ENCODE results near the gene NPAS3.

NPAS3 gene

GRCh38 chr14:33611405-33612196, 672.9 kb downstream of the NPAS3 start:
- DNase-seq (ENCODE audit: low read depth in 2 of 2, low spot score in 1 of 2): no peak

GRCh38 chr14:33612197-33612505, 673.5 kb downstream of the NPAS3 start:
- no peak for DNase-seq (ENCODE audit: low read depth in 2 of 2, low spot score in 1 of 2)

- DNase-seq (ENCODE audit: low read depth in 2 of 2, low spot score in 1 of 2): no peak
These were observed 678.5 kb downstream of the NPAS3 start for GRCh38 chr14:33617154-33617553.

DNA sequence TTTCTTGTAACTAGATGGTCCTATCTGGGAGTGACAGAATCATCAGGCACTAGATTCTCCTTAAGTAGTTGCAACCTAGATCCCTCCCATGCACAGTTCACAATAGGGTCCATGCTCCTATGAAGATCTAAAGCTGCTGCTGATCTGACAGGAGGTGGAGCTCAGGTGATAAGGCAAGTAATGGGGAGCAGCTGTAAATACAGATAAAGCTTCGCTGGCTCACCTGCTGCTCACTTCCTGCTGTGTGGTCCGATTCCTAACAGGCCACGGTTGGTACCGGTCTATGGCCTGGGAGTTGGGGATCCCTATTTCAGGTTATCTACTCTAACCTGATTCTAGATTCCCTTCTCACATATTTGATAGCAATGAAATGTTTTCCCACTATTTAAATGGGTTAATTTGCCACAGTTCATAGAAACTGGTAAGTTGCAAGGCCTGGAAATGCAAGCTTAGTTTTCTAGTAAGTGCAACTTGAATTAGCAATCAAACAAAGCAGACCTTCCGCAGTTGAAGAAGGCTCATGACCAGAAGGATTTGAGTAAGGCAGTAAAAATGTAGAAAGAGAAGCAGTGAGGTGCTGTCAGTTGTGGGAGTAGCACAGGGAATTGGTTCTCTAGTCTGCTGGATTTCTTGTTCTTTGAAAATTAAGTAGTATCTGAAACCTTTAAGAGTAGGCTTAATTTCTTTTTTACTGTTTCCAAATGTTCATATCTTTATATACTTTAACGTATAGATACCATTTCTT, 679.9 kb downstream of the NPAS3 start:
- no peak for DNase-seq (ENCODE audit: low read depth in 2 of 2, low spot score in 1 of 2)

- no peak for DNase-seq (ENCODE audit: low read depth in 2 of 2, low spot score in 1 of 2)
These were observed 683.8 kb downstream of the NPAS3 start for GRCh38 chr14:33622496-33622895.

DNA sequence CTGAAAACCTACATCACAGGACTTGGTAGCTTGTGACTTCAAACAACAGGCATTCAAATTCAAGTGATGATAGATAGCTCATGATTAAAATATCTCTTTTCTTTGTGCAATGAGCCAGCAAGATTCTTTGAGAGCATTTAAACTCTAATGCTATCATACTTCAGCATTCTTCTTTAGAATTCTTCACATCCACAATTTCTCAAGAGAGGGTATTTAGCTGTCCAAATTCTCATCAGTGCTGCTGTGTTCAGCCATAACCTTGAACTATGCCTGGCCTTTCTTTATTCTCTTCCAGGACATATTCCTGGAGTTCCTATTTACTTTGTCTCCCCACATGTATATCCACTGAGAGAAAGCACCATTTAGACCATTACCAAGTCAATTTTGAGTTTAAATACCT, 691.1 kb downstream of the NPAS3 start:
- DNase-seq (ENCODE audit: low read depth in 2 of 2, low spot score in 1 of 2): no peak

GRCh38 chr14:33631021-33631420, 692.3 kb downstream of the NPAS3 start:
- no peak for DNase-seq (ENCODE audit: low read depth in 2 of 2, low spot score in 1 of 2)

- DNase-seq (ENCODE audit: low read depth in 2 of 2, low spot score in 1 of 2): no peak
These were observed 692.8 kb downstream of the NPAS3 start for GRCh38 chr14:33631441-33631840.

DNA sequence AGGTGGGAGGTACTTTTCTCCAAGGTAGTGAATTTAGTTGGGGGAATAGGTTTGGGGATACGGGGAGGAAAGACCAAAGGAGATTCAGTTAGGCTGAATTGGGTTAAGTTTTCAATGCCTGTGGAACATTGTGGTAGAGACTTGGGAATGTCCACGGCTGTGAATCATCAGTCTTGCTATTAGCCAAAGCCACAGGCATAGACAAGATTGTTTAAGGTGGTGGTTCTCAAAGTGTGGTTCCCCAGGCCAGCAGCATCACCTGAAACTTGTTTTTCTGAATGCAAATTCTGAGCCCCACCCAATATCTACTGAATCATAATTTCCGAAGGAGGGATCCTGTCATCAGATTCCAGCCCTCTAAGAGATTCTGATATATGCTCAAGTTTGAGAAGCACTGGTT, 696.0 kb downstream of the NPAS3 start:
- DNase-seq (ENCODE audit: low read depth in 2 of 2, low spot score in 1 of 2): no peak

DNA sequence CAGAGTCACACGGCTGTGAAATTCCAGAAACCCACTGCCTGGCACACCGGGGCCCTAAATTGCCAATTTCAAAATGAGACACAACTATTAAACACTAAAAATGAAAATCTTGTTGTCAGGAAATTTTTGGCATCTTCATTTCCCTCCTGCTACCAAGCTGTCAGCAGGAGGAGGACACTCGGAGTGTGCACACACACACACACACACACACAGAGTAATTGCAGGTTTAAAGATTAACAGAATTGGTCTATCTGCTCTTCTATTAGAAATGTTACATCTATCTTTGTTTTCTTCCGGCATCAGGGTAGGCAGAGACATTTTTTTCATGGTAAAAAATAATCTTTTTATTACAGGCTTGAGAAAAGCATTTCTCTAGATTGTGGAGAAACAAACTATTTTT, 698.0 kb downstream of the NPAS3 start:
- DNase-seq (ENCODE audit: low read depth in 2 of 2, low spot score in 1 of 2): no peak

DNA sequence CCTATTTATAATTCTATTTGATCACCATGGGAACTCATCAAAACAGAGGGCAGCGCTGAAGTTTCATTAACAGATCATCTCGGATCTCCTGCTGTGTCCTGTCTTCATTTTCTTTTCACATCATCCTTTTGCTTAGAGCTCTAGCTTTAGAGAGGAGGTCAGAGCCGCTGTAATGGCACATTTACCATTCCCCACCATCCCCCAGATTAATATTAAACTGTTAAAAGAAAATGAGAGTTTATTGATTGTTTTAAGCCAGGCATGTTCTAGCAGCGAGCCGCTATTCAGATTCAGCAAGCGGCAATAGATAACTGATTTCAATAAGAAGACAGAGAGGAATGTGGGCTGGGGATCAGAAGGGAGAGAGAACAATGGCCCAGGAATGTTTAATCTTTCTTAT, 703.4 kb downstream of the NPAS3 start:
- no peak for DNase-seq (ENCODE audit: low read depth in 2 of 2, low spot score in 1 of 2)

- no peak for DNase-seq (ENCODE audit: low read depth in 2 of 2, low spot score in 1 of 2)
These were observed 704.1 kb downstream of the NPAS3 start for GRCh38 chr14:33642691-33643244.

DNA sequence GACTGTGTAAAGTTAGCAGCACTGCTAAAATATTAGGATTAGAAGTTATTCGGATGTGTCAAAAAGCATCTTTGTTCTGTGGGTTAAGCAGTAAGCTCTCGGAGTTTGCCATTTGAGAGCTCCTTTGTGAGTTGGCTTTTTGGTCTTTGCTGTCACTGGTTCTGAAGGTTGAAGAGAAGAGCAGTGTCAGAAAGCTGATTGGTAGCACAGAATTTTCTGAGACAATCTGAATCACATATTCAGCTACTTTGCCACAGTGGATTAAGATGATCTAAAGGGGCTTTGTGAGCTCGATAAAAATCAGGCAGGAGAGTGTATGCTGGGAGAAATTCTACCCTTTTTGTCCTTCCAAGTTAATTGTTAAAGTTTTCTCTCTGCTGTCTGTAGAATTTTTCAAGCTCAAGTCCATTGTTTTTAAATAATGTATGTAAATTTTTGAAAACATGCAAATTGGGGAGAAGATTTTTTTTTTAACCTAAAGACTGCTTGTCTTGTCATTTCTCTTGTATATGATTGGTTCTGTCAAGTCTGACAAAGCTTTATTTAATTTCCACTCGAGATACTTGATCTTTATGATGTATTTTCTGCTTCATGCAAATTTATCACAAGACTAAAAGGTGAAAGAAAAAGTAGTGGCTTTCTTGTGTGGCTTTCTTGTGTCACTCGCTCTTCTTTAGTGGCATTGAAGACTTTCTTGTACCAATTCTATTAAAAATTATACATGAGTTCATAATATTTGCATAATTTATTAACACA, 704.9 kb downstream of the NPAS3 start:
- DNase-seq (ENCODE audit: low read depth in 2 of 2, low spot score in 1 of 2): no peak

- DNase-seq (ENCODE audit: low read depth in 2 of 2, low spot score in 1 of 2): no peak
These were observed 708.1 kb downstream of the NPAS3 start for GRCh38 chr14:33646692-33647260.

GRCh38 chr14:33647385-33647786, 708.7 kb downstream of the NPAS3 start:
- no peak for DNase-seq (ENCODE audit: low read depth in 2 of 2, low spot score in 1 of 2)

DNA sequence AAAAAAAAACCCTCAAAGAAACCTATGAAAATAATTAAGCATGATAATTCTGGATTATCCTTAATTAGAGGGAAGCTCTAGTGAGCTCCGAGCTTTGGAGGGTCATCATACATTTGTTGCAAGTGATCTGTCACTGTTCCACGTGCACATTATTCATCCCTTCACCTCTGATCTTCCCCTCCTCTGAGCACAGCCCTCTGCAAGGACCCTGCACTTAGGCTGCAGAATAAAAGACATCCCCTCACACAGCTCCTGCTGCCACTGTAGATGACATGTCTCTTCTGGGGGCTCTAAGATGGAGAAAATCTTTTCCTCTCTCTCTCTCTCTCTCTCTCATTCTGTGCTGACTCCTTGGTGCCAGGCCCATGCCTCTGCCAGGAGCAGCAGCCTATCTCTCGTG, 711.8 kb downstream of the NPAS3 start:
- no peak for DNase-seq (ENCODE audit: low read depth in 2 of 2, low spot score in 1 of 2)

DNA sequence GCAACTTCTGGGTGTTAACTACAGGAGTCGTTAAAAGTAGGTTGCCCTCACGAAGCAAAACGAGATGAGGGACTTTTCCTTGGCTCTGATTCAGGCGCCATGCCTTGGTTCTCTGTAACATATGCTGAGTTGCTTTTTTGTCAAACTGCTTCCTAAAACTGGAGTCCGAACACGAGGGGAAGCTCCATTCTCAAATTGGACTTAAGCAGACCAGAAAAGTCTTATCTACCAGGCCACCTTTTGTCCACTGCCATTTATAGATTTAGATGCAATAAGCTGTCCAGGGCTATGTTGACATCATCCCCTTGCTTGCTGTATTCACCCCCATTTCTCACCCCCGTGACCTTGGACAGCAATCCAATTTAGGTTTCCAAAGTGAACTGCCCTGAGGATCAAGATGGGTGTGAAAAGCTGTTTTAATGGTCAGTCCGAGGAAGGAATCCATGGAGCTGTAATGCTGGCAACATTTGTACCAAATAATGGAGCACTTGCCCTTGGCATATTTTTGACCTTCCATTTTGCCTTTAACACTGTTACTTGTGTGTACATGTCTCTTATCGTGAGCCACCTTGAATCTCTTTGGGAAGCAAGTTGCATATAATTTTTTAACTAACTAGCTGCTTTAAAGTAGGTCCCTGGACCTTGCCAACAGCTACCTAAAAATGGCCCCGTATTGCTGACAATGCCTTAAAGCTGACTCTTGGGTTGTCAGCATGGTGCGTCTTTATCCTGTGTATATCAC, 714.1 kb downstream of the NPAS3 start:
- no peak for DNase-seq (ENCODE audit: low read depth in 2 of 2, low spot score in 1 of 2)

DNA sequence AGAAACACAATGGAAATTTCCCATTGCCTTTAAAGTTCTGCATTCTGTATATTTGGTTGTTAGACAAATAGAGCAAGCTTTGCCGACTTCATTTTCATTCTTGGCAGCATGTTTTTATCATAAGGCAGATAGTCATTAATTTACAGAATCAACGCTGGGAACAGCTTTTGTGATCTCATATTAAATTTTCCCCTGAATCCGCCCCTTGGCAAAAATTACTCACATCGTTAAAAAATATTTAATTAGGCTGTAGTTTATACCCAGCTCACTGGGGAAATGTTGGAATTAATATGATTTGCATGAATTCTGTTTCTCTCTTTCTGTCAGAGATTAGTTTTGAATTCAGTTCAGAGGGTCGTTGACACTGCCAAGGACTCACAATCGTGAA, 714.6 kb downstream of the NPAS3 start:
- no peak for DNase-seq (ENCODE audit: low read depth in 2 of 2, low spot score in 1 of 2)

DNA sequence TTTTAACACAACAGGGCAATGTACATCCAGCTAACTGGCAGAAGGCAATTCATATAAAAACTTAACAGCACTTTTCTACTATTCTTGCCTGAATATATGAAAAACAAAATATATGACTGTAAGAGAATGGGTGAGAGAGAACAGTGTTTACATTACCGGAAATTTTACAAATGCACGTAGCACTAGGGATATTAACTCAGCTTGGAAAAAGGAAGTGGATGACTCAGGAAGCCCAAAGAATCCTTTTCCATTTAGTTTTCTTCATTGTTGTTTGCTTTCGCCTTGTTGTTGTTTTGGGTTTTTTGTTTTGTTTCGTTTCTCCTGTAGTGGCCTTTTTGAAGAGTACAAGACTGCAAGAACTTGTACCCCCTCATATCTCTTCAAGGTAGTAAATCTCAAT, 716.7 kb downstream of the NPAS3 start:
- no peak for DNase-seq (ENCODE audit: low read depth in 2 of 2, low spot score in 1 of 2)

DNA sequence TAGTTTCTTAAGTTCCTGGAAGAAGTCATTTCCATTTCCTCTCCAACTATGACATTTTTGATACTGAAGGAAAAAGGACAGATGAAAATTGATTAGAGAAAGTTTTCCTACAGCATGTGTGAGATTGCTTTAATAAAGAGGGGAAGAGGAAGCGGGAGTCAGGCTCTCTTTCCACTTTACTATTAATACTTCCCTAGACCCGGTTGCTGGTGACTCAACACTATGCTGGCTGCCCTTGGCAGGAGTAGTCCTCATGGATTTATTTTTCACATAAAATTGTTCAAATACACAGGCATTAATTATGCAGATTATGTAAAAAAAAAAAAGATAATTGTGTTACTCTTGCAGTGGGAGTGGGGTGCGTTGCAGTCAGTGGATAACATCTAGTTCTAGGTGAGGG, 718.8 kb downstream of the NPAS3 start:
- DNase-seq (ENCODE audit: low read depth in 2 of 2, low spot score in 1 of 2): no peak

GRCh38 chr14:33660248-33660647, 721.6 kb downstream of the NPAS3 start:
- DNase-seq (ENCODE audit: low read depth in 2 of 2, low spot score in 1 of 2): no peak
